ENCODE results near the gene CFD. TPM values are rescaled to one million over a fixed set of nuclear protein-coding genes. Genes with fewer than 3 reads are reported as not detected.

The CFD gene
- total RNA-seq, 2 experiments from 2014 or later: 0.60 to 1.4 TPM

- no peak for TF ChIP-seq CTCF (IDR thresholded peaks at IDR 0.05)
- no peak overlapping the region for H3K4me3 Mint-ChIP-seq
- no peaks in the 10 kb centered on the region for H3K27me3 Mint-ChIP-seq
- intact Hi-C loops (cut with micrococcal nuclease): no loop called here
- ChIA-PET CTCF (no interaction called here), POLR2A (no interaction called here)
- H3K27ac Mint-ChIP-seq: no peak overlapping the region
- H3K36me3 Mint-ChIP-seq (ENCODE audit: low read depth): peaks cover 9% of the 10 kb centered on the region
- ATAC-seq (no peak), DNase-seq (no peak)
- H3K9me3 Mint-ChIP-seq: peaks cover 2% of the 10 kb centered on the region
- peaks cover 10% of the 10 kb centered on the region for H3K4me1 Mint-ChIP-seq (ENCODE audit: low read depth)
Observed at GRCh38 chr19:870314-870713, 10.8 kb downstream of the CFD start.

- ChIA-PET POLR2A (no interaction called here), CTCF (interaction anchor here (1.2 kb wide), 1 partner anchor 15 kb away, joined by 3 read pairs; no protein-coding TSS in a partner anchor)
- H3K4me1 Mint-ChIP-seq (ENCODE audit: low read depth): peaks cover 10% of the 10 kb centered on the region
- no peaks in the 10 kb centered on the region for H3K27me3 Mint-ChIP-seq
- DNase-seq (no peak), ATAC-seq (no peak)
- H3K9me3 Mint-ChIP-seq: peaks cover 2% of the 10 kb centered on the region
- intact Hi-C loops (cut with micrococcal nuclease): no loop called here
- H3K36me3 Mint-ChIP-seq (ENCODE audit: low read depth): peaks cover 9% of the 10 kb centered on the region
- no peak overlapping the region for H3K27ac Mint-ChIP-seq
- H3K4me3 Mint-ChIP-seq: no peak overlapping the region
- no peak for TF ChIP-seq CTCF (IDR thresholded peaks at IDR 0.05)
Observed at GRCh38 chr19:870963-871401, 11.5 kb downstream of the CFD start.

GRCh38 chr19:871446-872265 lies 12.2 kb downstream of the CFD start:
- TF ChIP-seq CTCF (IDR thresholded peaks at IDR 0.05): no peak
- peaks cover 10% of the 10 kb centered on the region for H3K4me1 Mint-ChIP-seq (ENCODE audit: low read depth)
- POLR2A ChIA-PET: interaction anchor here (1.8 kb wide), 1 partner anchor 9 kb away, joined by 9 read pairs; no protein-coding TSS in a partner anchor
- H3K9me3 Mint-ChIP-seq: peaks cover 2% of the 10 kb centered on the region
- H3K36me3 Mint-ChIP-seq (ENCODE audit: low read depth): peaks cover 9% of the 10 kb centered on the region
- no peaks in the 10 kb centered on the region for H3K27me3 Mint-ChIP-seq
- CTCF ChIA-PET: interaction anchor here (1.2 to 1.8 kb wide), 2 partner anchors 8 to 15 kb away, joined by 3 to 6 read pairs; no protein-coding TSS in a partner anchor
- H3K27ac Mint-ChIP-seq: peak overlapping the region; percentile 71
- ATAC-seq (no peak), DNase-seq (no peak)
- intact Hi-C loops (cut with micrococcal nuclease): no loop called here
- no peak overlapping the region for H3K4me3 Mint-ChIP-seq

- peaks cover 9% of the 10 kb centered on the region for H3K36me3 Mint-ChIP-seq (ENCODE audit: low read depth)
- no peaks in the 10 kb centered on the region for H3K27me3 Mint-ChIP-seq
- TF ChIP-seq CTCF (IDR thresholded peaks at IDR 0.05): no peak
- peaks cover 2% of the 10 kb centered on the region for H3K9me3 Mint-ChIP-seq
- ATAC-seq (peak; percentile 91), DNase-seq (peak; percentile 94)
- intact Hi-C loops (cut with micrococcal nuclease): no loop called here
- POLR2A ChIA-PET: interaction anchor here (0.6 to 1.8 kb wide), 2 partner anchors 10 to 18 kb away, joined by 4 to 9 read pairs; no protein-coding TSS in a partner anchor
- CTCF ChIA-PET: interaction anchor here (1.8 kb wide), 1 partner anchor 9 kb away, joined by 6 read pairs; no protein-coding TSS in a partner anchor
- H3K27ac Mint-ChIP-seq: peak overlapping the region; percentile 67
- H3K4me3 Mint-ChIP-seq: peak overlapping the region; percentile 54
- peaks cover 10% of the 10 kb centered on the region for H3K4me1 Mint-ChIP-seq (ENCODE audit: low read depth)
Observed at GRCh38 chr19:872266-872951, 12.9 kb downstream of the CFD start.

Data from activated CD8-positive, alpha-beta T cell treated with anti-CD3 and anti-CD28 coated beads for 36 hours (primary cell).